Measurements from ENCODE around the gene MYH13. TPM values are rescaled to one million over a fixed set of nuclear protein-coding genes. Genes with fewer than 3 reads are reported as not detected.

MYH13 gene
- total RNA-seq, 1 experiment from 2014 or later, result not detected

DNA sequence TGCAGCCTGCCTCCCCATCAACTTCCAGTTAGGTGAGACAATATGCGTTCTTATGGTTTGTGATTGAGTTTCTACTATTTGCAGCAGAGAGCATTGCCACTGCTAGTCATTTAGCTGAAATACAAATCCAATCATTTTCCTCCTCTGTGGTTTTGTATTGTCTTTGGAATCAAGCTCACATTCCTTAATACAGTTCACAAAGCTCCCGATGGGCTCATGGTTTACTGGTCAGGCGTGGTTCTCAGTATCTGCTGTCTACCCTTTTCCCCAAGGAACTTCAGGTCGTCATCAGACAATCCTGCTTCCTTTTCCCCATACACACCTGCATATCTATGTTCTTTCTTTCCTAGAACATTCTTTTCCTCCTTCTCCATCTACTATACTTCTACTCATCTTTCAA, 104.8 kb downstream of the MYH13 start:
- ChIA-PET POLR2A (interaction anchor here (0.5 kb wide), 1 partner anchor 126 kb away, joined by 13 read pairs; no protein-coding TSS in a partner anchor), CTCF (no interaction called here)
- ATAC-seq, result no peak
- no peak for DNase-seq (ENCODE audit: low spot score)
- peaks cover 4% of the 10 kb centered on the region for H3K4me1 Mint-ChIP-seq
- peaks cover 15% of the 10 kb centered on the region for H3K9me3 Mint-ChIP-seq
- peaks cover 3% of the 10 kb centered on the region for H3K36me3 Mint-ChIP-seq
- H3K27ac Mint-ChIP-seq, result no peak overlapping the region
- TF ChIP-seq ZNF416 (CRISPR knock-in tag; IDR thresholded peaks at IDR 0.05) (no peak), RORB (CRISPR knock-in tag; IDR thresholded peaks at IDR 0.05) (no peak), MYBL2 (CRISPR knock-in tag; IDR thresholded peaks at IDR 0.05) (no peak), SMAD4 (CRISPR knock-in tag; IDR thresholded peaks at IDR 0.05) (no peak), JAZF1 (CRISPR knock-in tag; IDR thresholded peaks at IDR 0.05) (no peak), SMAD3 (CRISPR knock-in tag; IDR thresholded peaks at IDR 0.05; ENCODE audit: borderline replicate concordance) (no peak), ZNF232 (CRISPR knock-in tag; IDR thresholded peaks at IDR 0.05) (no peak), NR1H2 (CRISPR knock-in tag; IDR thresholded peaks at IDR 0.05) (no peak)
- TF ChIP-seq, protein P1, sequence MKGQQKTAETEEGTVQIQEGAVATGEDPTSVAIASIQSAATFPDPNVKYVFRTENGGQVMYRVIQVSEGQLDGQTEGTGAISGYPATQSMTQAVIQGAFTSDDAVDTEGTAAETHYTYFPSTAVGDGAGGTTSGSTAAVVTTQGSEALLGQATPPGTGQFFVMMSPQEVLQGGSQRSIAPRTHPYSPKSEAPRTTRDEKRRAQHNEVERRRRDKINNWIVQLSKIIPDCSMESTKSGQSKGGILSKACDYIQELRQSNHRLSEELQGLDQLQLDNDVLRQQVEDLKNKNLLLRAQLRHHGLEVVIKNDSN (CRISPR knock-in tag; IDR thresholded peaks at IDR 0.05), result no peak
- TF ChIP-seq, protein P2, sequence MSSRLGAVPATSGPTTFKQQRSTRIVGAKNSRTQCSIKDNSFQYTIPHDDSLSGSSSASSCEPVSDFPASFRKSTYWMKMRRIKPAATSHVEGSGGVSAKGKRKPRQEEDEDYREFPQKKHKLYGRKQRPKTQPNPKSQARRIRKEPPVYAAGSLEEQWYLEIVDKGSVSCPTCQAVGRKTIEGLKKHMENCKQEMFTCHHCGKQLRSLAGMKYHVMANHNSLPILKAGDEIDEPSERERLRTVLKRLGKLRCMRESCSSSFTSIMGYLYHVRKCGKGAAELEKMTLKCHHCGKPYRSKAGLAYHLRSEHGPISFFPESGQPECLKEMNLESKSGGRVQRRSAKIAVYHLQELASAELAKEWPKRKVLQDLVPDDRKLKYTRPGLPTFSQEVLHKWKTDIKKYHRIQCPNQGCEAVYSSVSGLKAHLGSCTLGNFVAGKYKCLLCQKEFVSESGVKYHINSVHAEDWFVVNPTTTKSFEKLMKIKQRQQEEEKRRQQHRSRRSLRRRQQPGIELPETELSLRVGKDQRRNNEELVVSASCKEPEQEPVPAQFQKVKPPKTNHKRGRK (CRISPR knock-in tag; IDR thresholded peaks at IDR 0.05; ENCODE audit: borderline replicate concordance), result no peak
- TF ChIP-seq, protein P3, sequence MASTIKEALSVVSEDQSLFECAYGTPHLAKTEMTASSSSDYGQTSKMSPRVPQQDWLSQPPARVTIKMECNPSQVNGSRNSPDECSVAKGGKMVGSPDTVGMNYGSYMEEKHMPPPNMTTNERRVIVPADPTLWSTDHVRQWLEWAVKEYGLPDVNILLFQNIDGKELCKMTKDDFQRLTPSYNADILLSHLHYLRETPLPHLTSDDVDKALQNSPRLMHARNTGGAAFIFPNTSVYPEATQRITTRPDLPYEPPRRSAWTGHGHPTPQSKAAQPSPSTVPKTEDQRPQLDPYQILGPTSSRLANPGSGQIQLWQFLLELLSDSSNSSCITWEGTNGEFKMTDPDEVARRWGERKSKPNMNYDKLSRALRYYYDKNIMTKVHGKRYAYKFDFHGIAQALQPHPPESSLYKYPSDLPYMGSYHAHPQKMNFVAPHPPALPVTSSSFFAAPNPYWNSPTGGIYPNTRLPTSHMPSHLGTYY (CRISPR knock-in tag; IDR thresholded peaks at IDR 0.05), result no peak
- TF ChIP-seq, protein P4, sequence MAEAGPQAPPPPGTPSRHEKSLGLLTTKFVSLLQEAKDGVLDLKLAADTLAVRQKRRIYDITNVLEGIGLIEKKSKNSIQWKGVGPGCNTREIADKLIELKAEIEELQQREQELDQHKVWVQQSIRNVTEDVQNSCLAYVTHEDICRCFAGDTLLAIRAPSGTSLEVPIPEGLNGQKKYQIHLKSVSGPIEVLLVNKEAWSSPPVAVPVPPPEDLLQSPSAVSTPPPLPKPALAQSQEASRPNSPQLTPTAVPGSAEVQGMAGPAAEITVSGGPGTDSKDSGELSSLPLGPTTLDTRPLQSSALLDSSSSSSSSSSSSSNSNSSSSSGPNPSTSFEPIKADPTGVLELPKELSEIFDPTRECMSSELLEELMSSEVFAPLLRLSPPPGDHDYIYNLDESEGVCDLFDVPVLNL (CRISPR knock-in tag; IDR thresholded peaks at IDR 0.05; ENCODE audit: borderline replicate concordance, low read depth), result no peak
- TF ChIP-seq, protein P5, sequence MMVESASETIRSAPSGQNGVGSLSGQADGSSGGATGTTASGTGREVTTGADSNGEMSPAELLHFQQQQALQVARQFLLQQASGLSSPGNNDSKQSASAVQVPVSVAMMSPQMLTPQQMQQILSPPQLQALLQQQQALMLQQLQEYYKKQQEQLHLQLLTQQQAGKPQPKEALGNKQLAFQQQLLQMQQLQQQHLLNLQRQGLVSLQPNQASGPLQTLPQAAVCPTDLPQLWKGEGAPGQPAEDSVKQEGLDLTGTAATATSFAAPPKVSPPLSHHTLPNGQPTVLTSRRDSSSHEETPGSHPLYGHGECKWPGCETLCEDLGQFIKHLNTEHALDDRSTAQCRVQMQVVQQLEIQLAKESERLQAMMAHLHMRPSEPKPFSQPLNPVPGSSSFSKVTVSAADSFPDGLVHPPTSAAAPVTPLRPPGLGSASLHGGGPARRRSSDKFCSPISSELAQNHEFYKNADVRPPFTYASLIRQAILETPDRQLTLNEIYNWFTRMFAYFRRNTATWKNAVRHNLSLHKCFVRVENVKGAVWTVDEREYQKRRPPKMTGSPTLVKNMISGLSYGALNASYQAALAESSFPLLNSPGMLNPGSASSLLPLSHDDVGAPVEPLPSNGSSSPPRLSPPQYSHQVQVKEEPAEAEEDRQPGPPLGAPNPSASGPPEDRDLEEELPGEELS (CRISPR knock-in tag; IDR thresholded peaks at IDR 0.05), result no peak
- TF ChIP-seq, protein P6, sequence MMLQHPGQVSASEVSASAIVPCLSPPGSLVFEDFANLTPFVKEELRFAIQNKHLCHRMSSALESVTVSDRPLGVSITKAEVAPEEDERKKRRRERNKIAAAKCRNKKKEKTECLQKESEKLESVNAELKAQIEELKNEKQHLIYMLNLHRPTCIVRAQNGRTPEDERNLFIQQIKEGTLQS (CRISPR knock-in tag; conservative IDR thresholded peaks at IDR 0.05), result no peak
- TF ChIP-seq, protein P7, sequence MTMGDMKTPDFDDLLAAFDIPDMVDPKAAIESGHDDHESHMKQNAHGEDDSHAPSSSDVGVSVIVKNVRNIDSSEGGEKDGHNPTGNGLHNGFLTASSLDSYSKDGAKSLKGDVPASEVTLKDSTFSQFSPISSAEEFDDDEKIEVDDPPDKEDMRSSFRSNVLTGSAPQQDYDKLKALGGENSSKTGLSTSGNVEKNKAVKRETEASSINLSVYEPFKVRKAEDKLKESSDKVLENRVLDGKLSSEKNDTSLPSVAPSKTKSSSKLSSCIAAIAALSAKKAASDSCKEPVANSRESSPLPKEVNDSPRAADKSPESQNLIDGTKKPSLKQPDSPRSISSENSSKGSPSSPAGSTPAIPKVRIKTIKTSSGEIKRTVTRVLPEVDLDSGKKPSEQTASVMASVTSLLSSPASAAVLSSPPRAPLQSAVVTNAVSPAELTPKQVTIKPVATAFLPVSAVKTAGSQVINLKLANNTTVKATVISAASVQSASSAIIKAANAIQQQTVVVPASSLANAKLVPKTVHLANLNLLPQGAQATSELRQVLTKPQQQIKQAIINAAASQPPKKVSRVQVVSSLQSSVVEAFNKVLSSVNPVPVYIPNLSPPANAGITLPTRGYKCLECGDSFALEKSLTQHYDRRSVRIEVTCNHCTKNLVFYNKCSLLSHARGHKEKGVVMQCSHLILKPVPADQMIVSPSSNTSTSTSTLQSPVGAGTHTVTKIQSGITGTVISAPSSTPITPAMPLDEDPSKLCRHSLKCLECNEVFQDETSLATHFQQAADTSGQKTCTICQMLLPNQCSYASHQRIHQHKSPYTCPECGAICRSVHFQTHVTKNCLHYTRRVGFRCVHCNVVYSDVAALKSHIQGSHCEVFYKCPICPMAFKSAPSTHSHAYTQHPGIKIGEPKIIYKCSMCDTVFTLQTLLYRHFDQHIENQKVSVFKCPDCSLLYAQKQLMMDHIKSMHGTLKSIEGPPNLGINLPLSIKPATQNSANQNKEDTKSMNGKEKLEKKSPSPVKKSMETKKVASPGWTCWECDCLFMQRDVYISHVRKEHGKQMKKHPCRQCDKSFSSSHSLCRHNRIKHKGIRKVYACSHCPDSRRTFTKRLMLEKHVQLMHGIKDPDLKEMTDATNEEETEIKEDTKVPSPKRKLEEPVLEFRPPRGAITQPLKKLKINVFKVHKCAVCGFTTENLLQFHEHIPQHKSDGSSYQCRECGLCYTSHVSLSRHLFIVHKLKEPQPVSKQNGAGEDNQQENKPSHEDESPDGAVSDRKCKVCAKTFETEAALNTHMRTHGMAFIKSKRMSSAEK (CRISPR knock-in tag; IDR thresholded peaks at IDR 0.05; ENCODE audit: borderline replicate concordance), result no peak
- TF ChIP-seq, protein P8, sequence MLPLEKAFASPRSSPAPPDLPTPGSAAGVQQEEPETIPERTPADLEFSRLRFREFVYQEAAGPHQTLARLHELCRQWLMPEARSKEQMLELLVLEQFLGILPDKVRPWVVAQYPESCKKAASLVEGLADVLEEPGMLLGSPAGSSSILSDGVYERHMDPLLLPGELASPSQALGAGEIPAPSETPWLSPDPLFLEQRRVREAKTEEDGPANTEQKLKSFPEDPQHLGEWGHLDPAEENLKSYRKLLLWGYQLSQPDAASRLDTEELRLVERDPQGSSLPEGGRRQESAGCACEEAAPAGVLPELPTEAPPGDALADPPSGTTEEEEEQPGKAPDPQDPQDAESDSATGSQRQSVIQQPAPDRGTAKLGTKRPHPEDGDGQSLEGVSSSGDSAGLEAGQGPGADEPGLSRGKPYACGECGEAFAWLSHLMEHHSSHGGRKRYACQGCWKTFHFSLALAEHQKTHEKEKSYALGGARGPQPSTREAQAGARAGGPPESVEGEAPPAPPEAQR (CRISPR knock-in tag; IDR thresholded peaks at IDR 0.05), result no peak
- H3K4me3 Mint-ChIP-seq, result no peak overlapping the region
- H3K27me3 Mint-ChIP-seq (ENCODE audit: low read depth), result no peaks in the 10 kb centered on the region
